Measurements from ENCODE around the gene MYH16. TPM values are rescaled to one million over a fixed set of nuclear protein-coding genes. Genes with fewer than 3 reads are reported as not detected.

MYH16 gene
- under 0.01 TPM in 1 of 2 replicates, not detected in the other for total RNA-seq

DNA sequence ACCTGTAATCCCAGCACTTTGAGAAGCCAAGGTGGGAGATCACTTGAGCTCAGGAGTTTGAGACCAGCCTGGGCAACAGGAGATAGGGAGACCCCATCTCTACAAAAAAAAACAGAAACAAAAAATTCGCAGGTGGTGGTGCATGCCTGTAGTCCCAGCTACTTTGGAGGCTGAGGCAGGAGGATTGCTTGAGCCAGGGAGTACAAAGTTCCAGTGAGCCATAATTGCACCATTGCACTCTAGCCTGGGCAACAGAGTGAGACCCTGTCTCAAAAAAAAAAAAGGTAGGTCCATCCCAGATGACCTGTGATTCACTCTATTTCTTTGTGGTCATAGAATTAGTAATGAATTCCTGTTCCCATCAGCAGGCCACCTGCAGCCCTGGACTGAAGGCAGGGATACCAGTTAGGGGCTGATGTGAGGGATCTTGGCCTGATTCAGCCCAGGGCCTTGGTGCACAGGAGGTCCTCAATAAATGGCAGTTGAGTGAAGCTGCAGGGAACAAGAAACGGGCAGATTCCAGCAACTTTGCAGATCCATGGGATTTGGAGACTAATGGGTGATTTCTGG, at the start of gene MYH16:
Gene MYH16 (plus strand): TSS at position 364 of the 570 bp plus-strand sequence.

DNA sequence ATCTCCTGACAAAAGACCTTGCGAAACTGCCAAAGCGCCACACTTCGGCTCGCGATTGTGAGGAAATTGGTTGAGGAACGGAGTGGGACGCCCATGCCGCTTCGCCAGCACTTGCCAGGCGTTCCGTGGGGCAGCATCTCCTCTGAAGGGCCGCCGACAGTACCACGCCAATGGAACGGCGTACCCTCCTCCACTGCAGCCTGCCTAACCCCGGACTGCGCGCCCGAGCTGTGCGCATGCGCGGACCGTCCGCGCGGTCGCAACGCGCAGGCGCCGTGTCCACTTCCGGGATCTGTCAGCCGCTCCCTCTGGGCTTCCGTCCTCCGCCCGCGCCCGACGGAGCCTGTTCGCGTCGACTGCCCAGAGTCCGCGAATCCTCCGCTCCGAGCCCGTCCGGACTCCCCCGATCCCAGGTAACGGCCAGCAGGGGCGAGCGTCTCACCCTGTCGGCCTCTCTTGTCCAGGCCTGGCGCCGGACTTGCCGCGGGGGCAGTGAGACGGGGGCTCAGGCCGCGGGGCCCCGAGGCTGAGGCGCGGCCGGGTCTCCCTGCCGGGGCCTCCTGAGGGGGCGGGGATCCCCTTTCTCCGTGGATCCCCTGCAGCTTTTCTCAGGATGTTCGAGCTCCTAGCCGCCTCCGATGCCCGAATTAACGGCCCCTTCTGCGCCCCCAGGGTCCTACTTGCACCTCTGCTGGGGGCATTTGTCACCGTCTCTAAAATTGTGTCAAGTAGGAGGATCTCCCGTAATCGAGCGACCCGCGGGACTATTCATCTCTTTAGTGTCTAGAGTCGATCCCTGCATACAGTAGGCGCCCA, 53.2 kb downstream of the MYH16 start, which contains the start of gene ARPC1A:
Gene ARPC1A (plus strand): TSS at position 307 of the 816 bp plus-strand sequence. CDS start 7,456 bp downstream, outside the sequence.

Other genes starting within 250 kb of the MYH16 start
- 8.2 and 9.4 TPM in 2 replicates for gene SMURF1, start 128.7 kb upstream of the MYH16 start, total RNA-seq
- not detected in 2 replicates for gene KPNA7, start 64.7 kb upstream of the MYH16 start, total RNA-seq
- 260 and 302 TPM in 2 replicates for gene ARPC1A, start 53.1 kb downstream of the MYH16 start, total RNA-seq
- 288 and 293 TPM in 2 replicates for gene ARPC1B, start 101.9 kb downstream of the MYH16 start, total RNA-seq
- 122 and 204 TPM in 2 replicates for gene PDAP1, start 135.8 kb downstream of the MYH16 start, total RNA-seq
- gene BUD31, start 136.1 kb downstream of the MYH16 start, total RNA-seq = 127 and 130 TPM in 2 replicates
- gene PTCD1, start 166.0 kb downstream of the MYH16 start, total RNA-seq = 4.3 and 4.4 TPM in 2 replicates
- 29.4 and 31.3 TPM in 2 replicates for gene CPSF4, start 166.1 kb downstream of the MYH16 start, total RNA-seq
- 2,573 and 3,117 TPM in 2 replicates for gene ATP5MF, start 193.3 kb downstream of the MYH16 start, total RNA-seq
- 4.7 and 5.8 TPM in 2 replicates for gene ZNF789, start 200.1 kb downstream of the MYH16 start, total RNA-seq
- 10.3 and 10.4 TPM in 2 replicates for gene ZNF394, start 227.4 kb downstream of the MYH16 start, total RNA-seq
- gene ZKSCAN5, start 231.8 kb downstream of the MYH16 start, total RNA-seq = 7.9 and 8.5 TPM in 2 replicates